T47D (cell line): Measurements from ENCODE around the gene JUN.
A peak's percentile ranks its signal among the peaks of the same experiment; 100 is the strongest.
"Not testable (repeated sequence)": the region's sequence is repeated elsewhere in the genome, so short reads cannot be mapped to it uniquely, and the experiment has no call there.

ENCODE experiments used
- DNase-seq, 2 experiments: peaks; one replicate each; pipeline versions ENCODE4 v3.0.0 to v3.0.0-alpha.2; 2011 to 2012; ENCODE audit warnings: low read depth in 1 of 2, low spot score in 1 of 2
- JUND ChIP-seq: IDR thresholded peaks from 2 replicates; pipeline ENCODE4 v1.6.1; 2012; ENCODE audit warnings: low read depth
- in situ Hi-C: cut with HindIII; loops from 2 replicates; pipeline ENCODE4 v1.10.0; 2016; ENCODE audit warnings: low sequenced_read_pairs, low pct_unique_long_range_greater_than_20kb

The JUN gene

DNA sequence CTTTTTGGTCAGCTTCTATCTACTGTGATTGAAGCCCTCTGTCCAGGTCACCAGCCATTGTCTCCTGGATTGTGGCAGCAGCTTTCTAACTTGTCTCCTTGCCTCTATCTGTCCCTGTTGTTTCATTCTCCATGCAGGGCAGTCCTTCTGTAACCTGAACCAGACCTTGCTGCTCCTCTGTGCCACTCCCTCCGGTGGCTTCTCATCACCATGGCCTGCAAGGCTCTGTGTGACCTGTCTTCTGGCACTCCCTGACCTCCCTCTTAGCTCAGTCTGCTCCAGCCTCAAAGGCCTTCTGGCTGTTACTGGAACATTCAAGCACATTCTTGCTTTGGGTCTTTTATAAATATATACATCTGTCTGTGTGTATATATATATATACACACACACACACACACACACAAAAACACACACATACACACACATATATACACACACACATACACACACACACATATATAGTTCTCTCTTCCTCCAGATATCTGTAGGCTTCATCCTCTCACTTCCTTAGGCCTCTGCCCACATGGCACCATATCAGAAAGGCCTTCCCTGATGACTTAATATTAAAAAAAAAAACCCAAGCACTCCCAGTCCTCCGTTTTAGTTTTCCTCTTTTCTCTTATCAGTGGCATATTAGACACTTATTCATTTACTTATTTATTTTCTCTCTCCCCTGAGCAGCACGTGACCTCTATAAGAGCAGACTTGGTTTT lies 21.2 kb upstream of the JUN start:
- DNase-seq = no peak
- in situ Hi-C loops = no loop called here

DNA sequence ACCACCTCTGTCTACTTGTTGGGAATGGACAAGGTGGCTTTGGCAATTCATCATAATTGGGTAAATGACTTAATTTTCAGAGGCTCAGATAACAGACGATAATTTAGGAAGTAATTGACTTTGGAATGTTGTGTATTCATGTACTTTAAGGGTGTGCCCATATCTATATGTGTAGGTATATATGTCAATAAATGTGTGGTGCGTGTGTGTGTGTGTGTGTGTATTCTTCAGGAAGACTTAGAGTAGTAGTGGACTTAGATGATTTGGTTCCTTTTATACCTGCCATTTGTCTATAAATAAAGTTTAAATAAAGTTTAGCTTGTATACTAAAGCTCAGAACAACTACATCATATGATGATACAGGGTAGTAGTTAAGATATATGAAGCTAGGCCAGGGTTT lies 20.0 kb upstream of the JUN start:
- TF ChIP-seq JUND = no peak
- no peak for DNase-seq
- in situ Hi-C loops = no loop called here

More for the DNA sequence above, 21.2 kb upstream of the JUN start:
- no peak for TF ChIP-seq JUND

DNA sequence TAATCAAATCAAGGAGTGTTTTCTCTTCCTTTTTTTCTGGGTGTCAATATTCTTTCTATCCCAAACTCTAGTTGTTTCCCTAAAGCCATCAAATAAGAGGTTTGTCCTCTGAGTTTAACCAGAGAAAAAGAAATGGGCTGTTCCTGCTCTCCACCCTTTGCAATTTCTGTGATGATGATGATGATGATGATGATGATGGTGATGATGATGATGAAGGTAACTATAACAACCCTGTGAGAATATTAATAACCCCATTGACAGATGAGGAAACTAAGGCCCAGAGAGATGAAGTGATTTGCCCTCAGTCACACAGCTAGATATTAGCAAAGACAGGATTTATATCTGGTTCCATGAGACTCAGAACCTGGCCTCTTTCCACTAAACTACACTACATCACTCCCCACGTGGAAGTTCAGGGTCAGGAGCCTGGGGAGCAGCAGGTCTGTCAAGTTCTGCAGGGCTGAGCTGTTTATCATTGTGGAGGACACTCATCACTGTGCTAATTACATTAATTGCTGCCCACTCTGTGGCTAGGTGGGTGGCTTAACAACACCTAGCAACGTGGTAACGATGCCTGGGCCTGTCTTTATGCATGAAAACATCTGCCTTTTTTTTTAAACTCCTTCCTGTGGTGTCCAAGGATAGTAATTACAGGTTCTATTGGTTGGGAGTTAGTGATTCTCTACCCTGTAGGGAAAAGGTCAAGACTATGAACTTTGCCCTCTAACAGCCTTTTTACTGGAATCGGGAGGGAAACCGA lies 19.0 kb upstream of the JUN start:
- no peak for TF ChIP-seq JUND
- in situ Hi-C loops = no loop called here
- peak in 1 of 2 experiments; percentile 29 for DNase-seq

DNA sequence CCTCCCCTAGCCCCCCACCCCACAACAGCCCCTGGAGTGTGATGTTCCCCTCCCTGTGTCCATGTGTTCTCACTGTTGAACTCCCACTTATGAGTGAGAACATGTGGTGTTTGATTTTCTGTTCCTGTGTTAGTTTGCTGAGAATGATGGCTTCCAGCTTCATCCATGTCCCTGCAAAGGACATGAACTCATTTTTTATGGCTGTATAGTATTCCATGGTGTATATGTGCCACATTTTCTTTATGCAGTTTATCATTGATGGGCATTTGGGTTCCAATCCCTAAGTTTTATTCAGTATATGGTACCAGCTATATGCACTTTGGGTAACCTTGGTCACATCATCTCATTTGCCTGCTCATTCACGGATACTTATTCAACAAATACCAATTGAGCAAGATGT lies 17.4 kb upstream of the JUN start:
- in situ Hi-C loops, DNase-seq: not testable (repeated sequence)

DNA sequence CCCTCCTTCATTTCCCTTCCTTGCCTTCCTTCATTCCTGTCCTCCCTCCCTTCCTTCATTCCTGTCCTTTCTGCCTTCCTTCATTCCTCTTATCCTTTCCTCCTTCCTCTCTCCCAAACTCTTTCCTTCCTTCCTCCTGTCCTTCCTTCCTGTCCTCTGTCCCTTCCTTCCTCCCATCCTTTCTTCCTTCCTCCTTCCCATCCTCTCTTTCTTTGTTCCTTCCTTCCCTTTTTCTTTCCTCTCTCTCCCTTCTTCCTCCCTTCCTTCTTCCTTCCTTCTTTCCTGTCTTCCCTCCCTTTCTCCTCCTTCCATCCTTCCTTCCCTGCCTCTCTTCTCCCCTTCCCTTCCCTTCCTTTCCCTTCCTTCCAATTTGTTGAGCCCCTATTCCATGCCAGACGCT lies 15.8 kb upstream of the JUN start:
- in situ Hi-C loops = no loop called here
- no peak for DNase-seq
- no peak for TF ChIP-seq JUND

DNA sequence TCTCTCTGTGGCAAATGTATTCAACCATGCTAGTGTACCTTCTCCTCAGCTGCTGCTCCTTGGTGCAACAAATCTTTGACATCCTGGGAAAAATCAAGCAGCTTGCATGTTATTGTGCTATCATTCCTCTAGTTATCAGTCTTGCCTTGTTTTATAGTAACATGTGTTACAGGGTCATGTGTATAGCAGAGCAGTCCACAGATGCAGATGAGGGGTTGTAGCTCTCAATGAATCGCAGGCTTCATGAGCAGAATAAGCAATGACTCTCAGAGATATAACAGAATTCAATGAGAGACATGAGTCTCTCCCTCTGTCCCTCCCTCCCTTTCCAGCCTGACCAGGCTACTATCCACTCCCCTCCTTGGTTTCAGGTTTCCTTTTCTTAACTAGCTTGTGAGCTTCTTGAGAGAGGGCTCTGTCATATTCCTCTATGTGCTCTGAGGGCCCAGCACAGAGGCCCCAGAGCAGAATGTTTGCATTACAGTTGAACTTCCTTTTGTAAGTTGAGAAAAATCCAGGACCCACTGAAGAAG lies 15.1 kb upstream of the JUN start:
- TF ChIP-seq JUND = no peak
- DNase-seq = no peak
- in situ Hi-C loops = no loop called here

DNA sequence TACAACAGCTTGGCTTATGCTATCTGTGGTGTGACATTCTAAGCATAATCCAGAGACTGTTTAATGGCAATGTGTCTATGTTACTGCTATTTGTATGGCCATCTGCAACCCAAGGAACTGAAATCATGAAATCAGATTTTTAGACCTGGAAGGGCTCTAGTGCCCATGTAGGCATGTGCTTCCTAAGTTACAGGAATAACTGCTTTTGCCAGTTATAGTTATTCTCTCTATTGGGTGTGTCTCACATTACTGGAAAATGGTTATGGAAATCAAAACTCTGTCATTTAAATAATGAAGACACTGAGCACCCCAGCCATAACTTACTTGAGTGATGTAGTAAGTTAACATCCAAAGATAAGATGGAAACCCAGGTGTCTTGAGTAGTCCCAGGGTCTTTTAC lies 12.6 kb upstream of the JUN start:
- in situ Hi-C loops = no loop called here
- no peak for TF ChIP-seq JUND
- no peak for DNase-seq

DNA sequence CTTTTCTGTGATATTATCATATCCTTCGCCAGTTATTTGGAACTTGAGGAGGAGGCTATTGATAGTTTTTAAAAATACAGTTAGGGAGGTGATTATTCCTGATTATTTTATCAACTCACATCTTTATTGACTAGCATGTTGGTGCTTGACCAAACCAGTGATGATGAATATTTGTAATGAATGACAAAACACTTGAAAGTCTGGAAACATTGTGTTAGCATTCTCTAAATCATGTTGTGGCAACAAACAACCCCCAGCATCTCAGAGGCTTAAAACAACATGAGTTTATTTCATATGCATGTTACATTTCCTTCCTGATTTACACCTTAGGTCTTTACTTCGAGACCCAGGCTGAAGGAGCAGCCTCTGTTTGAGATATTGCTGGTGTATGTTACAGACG lies 10.7 kb upstream of the JUN start:
- no peak for TF ChIP-seq JUND
- in situ Hi-C loops = no loop called here
- no peak for DNase-seq

DNA sequence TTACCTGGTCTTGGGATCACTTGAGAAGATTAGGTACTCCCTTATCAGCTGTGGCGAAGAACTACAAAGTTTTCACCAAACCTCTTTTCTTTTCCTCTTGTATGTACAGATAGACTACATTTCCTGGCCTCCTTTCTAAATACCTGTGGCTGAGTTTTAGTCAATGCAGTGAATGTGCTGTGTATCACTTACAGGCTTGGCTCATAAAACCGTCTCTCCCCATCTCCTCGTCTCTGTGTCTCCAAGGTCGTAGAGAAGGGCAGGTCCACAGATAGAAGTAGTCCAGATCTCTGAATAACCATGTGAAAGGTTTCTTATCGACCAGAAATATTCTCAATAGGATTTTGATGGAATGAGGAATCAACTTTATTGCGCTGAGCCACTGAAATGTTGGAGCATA lies 9.0 kb upstream of the JUN start:
- DNase-seq = no peak
- in situ Hi-C loops = no loop called here
- no peak for TF ChIP-seq JUND

DNA sequence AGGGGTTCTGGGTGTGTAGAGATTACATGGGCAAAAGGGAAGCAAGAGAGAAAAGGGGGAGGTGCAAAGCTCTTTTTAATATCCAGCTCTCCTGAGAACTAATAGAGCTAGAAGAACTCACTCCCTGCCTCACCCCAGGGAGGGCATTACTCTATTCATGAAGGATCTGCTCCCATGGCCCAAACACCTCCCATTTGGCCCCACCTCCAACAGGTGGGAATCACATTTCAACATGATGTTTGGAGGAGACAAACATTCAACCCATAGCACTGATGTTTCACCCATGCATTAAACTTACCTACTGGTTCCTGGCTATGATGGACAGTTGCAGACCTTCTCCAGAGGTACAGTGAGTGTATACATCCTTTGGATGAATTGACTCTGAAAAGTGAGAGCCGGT lies 7.3 kb upstream of the JUN start:
- no peak for TF ChIP-seq JUND
- no peak for DNase-seq
- in situ Hi-C loops = no loop called here

DNA sequence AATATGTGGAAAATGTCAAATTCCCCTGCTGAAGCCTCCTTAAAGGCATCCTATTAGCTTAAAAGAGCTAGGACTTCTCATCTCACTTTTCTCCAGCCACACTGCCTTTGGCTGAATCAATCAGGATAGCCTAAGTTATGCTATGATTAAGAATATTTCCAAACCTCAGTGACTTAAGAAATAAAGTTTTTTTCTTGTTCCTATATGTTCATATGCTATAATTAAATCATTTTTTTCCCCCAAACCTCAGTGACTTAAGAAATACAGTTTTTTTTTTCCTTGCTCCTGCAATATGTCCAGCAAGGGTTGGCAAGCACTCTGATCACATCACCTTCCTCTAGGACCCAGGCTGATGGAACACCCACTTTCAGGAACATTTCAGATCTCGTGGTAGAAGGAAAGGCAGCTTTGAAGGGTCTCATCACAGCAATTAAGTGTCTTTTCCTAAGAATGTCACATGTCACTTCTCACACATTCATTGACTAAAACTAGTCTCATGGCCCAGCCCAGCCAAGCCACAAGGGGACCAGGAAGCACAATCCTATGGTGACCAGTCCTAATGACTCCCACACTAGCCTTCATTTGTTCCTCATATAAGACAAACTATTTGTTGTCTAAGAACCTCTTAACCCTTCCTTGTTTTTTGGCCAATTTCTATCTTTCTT lies 6.3 kb upstream of the JUN start:
- TF ChIP-seq JUND = no peak
- DNase-seq = no peak
- in situ Hi-C loops = no loop called here

DNA sequence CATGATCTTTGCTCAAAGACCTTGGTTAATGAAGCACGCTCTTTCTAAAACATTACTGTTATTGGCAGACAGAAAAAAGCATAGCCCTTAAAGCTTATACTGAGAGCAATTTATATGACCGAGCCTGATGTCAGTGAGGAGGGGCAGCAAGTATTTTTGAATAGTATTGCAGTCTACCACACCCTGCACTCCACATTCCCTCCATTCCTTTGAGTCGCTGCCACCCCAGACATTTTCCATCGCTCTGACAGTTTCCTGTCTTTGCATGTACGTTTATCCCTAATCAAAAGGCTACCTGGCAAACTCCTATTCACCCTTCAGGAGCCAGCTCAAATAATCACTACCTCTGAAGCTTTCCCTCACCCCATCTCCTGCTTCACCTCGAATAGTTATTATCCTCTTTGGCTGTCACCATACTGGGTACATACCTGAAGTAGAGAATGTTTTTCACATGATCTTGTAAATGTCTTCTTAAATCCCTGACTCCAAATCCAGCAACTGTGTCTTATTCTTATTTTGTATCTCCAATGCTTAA lies 5.5 kb upstream of the JUN start:
- DNase-seq = no peak
- in situ Hi-C loops = no loop called here
- TF ChIP-seq JUND = no peak

DNA sequence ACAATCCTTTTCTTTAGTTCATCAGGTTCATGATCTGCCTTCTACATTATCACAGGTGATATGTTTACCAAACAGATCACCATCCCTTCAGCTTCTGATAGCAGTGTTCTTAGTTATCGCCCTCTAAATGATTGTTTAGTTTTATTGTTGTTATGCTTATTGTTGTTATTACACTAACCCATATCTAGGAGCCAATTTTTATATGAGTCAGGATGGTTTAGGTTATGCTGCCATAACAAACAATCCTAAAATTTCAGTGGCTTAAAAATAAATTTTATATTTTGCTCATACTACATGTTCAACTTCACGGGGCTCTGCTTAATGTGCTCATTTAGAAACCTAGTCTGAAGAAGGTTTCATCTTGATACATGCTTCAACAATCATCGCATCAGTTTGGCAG lies 4.4 kb upstream of the JUN start:
- no peak for TF ChIP-seq JUND
- in situ Hi-C loops = no loop called here
- no peak for DNase-seq
